Vagina (tissue), 2 donors: ENCODE results near the gene PRIMA1. TPM values are rescaled to one million over a fixed set of nuclear protein-coding genes. Genes with fewer than 3 reads are reported as not detected.

Experiments used
- DNase-seq, 2 donors: peaks; one replicate each; pipeline ENCODE4 v3.0.0-alpha.2; 2017; ENCODE audit errors: extremely low spot score in 2 of 2
- H3K27ac ChIP-seq: fragments of 200-600 bp; sonication (generic); one replicate; pipeline ENCODE4 v1.5.1; 2019
- H3K27me3 ChIP-seq: fragments of 200-600 bp; sonication (generic); one replicate; pipeline ENCODE4 v1.5.1; 2019
- H3K36me3 ChIP-seq, 2 donors: fragments of 200-600 bp; sonication (generic); one replicate each; pipeline ENCODE4 v1.5.1; 2017 to 2019
- H3K4me1 ChIP-seq: fragments of 200-600 bp; sonication (generic); one replicate; pipeline ENCODE4 v1.5.1; 2019
- H3K4me3 ChIP-seq, 2 donors: fragments of 200-600 bp; sonication (generic); 1 replicate in 1 of 2; 2 replicates in 1 of 2; pipeline ENCODE4 v1.5.1; 2016 to 2019
- H3K9me3 ChIP-seq: fragments of 200-600 bp; sonication (generic); one replicate; pipeline ENCODE4 v1.5.1; 2019
- CTCF ChIP-seq, 3 experiments: fragments of 450-650 bp in 2 of 3; fragments of 200-600 bp in 1 of 3; sonication (generic) in 1 of 3; IDR thresholded peaks; one replicate each; pipeline ENCODE4 v1.5.1; 2017 to 2019; ENCODE audit warnings: antibody characterized with exemption in 3 of 3, mild to moderate bottlenecking in 2 of 3, moderate library complexity in 2 of 3
- POLR2A ChIP-seq, 2 donors: fragments of 450-650 bp; IDR thresholded peaks; one replicate each; pipeline ENCODE4 v1.6.1; 2017; ENCODE audit warnings: antibody characterized with exemption in 2 of 2, mild to moderate bottlenecking in 2 of 2, moderate library complexity in 2 of 2
- POLR2AphosphoS5 ChIP-seq, 2 donors: sonication (generic); formaldehyde crosslinking; IDR thresholded peaks; one replicate each; pipeline ENCODE4 v1.9.0; 2017; ENCODE audit warnings: antibody characterized with exemption in 2 of 2, mild to moderate bottlenecking in 2 of 2, low read depth in 1 of 2; ENCODE audit not compliant: insufficient read depth in 1 of 2
- intact Hi-C: fragments of 100-400 bp; cut with DNase I; formaldehyde crosslinking; loops from one replicate; pipeline ENCODE4 v1.15.1; 2023
- total RNA-seq: library from RNA; depleted of rRNA; stranded (reverse); fragments of >200 nt; gene quantifications from one replicate; pipeline ENCODE4 v1.2.3, GENCODE V29; 2016

PRIMA1 gene
- total RNA-seq, 1 donor from 2014 or later, result 6.1 TPM

GRCh38 chr14:93715279-93715927 lies 72.9 kb downstream of the PRIMA1 start:
- Histone ChIP-seq H3K4me3 (no peak overlapping the region), H3K27me3 (no peaks in the 10 kb centered on the region), H3K27ac (no peak overlapping the region), H3K36me3 (no peaks in the 10 kb centered on the region), H3K4me1 (no peaks in the 10 kb centered on the region), H3K9me3 (no peaks in the 10 kb centered on the region)
- intact Hi-C loops, result no loop called here
- peak; percentile 81 to 95 for DNase-seq
- TF ChIP-seq POLR2A (IDR thresholded peaks at IDR 0.05), result no peak
- TF ChIP-seq CTCF (IDR thresholded peaks at IDR 0.05), result no peak
- TF ChIP-seq POLR2AphosphoS5 (IDR thresholded peaks at IDR 0.05; ENCODE audit: insufficient read depth in 1 of 2, low read depth in 1 of 2), result no peak

- H3K27ac ChIP-seq, result no peak overlapping the region
- H3K27me3 ChIP-seq, result no peaks in the 10 kb centered on the region
- DNase-seq, result peak in 1 of 2 donors; percentile 44
- H3K4me3 ChIP-seq, result no peak overlapping the region
- intact Hi-C loops, result no loop called here
- H3K36me3 ChIP-seq, result no peaks in the 10 kb centered on the region
- no peaks in the 10 kb centered on the region for H3K4me1 ChIP-seq
- TF ChIP-seq POLR2A (IDR thresholded peaks at IDR 0.05) (no peak), POLR2AphosphoS5 (IDR thresholded peaks at IDR 0.05; ENCODE audit: insufficient read depth in 1 of 2, low read depth in 1 of 2) (no peak), CTCF (IDR thresholded peaks at IDR 0.05) (no peak)
- no peaks in the 10 kb centered on the region for H3K9me3 ChIP-seq
These were observed 73.7 kb downstream of the PRIMA1 start for GRCh38 chr14:93714605-93715004.

- intact Hi-C loops, result no loop called here
- no peak overlapping the region for H3K4me3 ChIP-seq
- peak; percentile 70 to 79 for DNase-seq
- no peaks in the 10 kb centered on the region for H3K36me3 ChIP-seq
- H3K4me1 ChIP-seq, result no peaks in the 10 kb centered on the region
- no peak overlapping the region for H3K27ac ChIP-seq
- H3K27me3 ChIP-seq, result no peaks in the 10 kb centered on the region
- H3K9me3 ChIP-seq, result no peaks in the 10 kb centered on the region
- TF ChIP-seq POLR2A (IDR thresholded peaks at IDR 0.05) (no peak), CTCF (IDR thresholded peaks at IDR 0.05) (no peak)
These were observed 74.4 kb downstream of the PRIMA1 start for GRCh38 chr14:93713726-93714405.

- DNase-seq, result peak; percentile 52 to 93
- H3K9me3 ChIP-seq, result no peaks in the 10 kb centered on the region
- intact Hi-C loops, result no loop called here
- H3K27ac ChIP-seq, result no peak overlapping the region
- no peaks in the 10 kb centered on the region for H3K36me3 ChIP-seq
- H3K4me1 ChIP-seq, result no peaks in the 10 kb centered on the region
- no peak for TF ChIP-seq CTCF (IDR thresholded peaks at IDR 0.05)
- no peak overlapping the region for H3K4me3 ChIP-seq
- H3K27me3 ChIP-seq, result no peaks in the 10 kb centered on the region
These were observed 75.2 kb downstream of the PRIMA1 start for GRCh38 chr14:93712838-93713724.
